HepG2 (cell line): Measurements from ENCODE around the gene PIGW. TPM values are rescaled to one million over a fixed set of nuclear protein-coding genes. Genes with fewer than 3 reads are reported as not detected.

ENCODE experiments used
- CBX1 ChIP-seq: IDR thresholded peaks from one replicate; pipeline ENCODE4 v1.6.1; 2016; ENCODE audit warnings: antibody characterized with exemption, low read depth
- GATAD1 ChIP-seq: IDR thresholded peaks from 2 replicates; pipeline ENCODE4 v1.6.1; 2016; ENCODE audit warnings: missing genetic modification reagents, missing compliant biosample characterization
- HMG20B ChIP-seq: conservative IDR thresholded peaks from 2 replicates; pipeline ENCODE4 v1.6.1; 2016; ENCODE audit warnings: missing genetic modification reagents, missing compliant biosample characterization
- IRF2 ChIP-seq: IDR thresholded peaks from 2 replicates; pipeline ENCODE4 v1.6.1; 2018; ENCODE audit warnings: missing genetic modification reagents, missing compliant biosample characterization
- KAT2B ChIP-seq: fragments of 150-350 bp; IDR thresholded peaks from 2 replicates; pipeline ENCODE4 v1.6.1; 2014; ENCODE audit warnings: low read depth, low read length, borderline replicate concordance
- KDM5B ChIP-seq: sonication (generic); formaldehyde crosslinking; IDR thresholded peaks from 2 replicates; pipeline ENCODE4 v1.4.0; 2020; ENCODE audit warnings: missing genetic modification reagents, mild to moderate bottlenecking, borderline replicate concordance
- KLF6 ChIP-seq: IDR thresholded peaks from 2 replicates; pipeline ENCODE4 v1.8.0; 2016; ENCODE audit warnings: missing biosample characterization, missing genetic modification reagents
- MED8 ChIP-seq: sonication (generic); formaldehyde crosslinking; IDR thresholded peaks from 2 replicates; pipeline ENCODE4 v1.8.1; 2023; ENCODE audit warnings: mild to moderate bottlenecking, missing genetic modification reagents; ENCODE audit not compliant: insufficient replicate concordance
- TBX2 ChIP-seq: sonication (generic); formaldehyde crosslinking; IDR thresholded peaks from 2 replicates; pipeline ENCODE4 v1.5.0; 2020; ENCODE audit warnings: missing genetic modification reagents, mild to moderate bottlenecking, borderline replicate concordance
- TMF1 ChIP-seq: sonication (generic); formaldehyde crosslinking; IDR thresholded peaks from 2 replicates; pipeline ENCODE4 v1.8.1; 2022; ENCODE audit warnings: low read depth, missing genetic modification reagents
- ZNF430 ChIP-seq: sonication (generic); formaldehyde crosslinking; IDR thresholded peaks from 2 replicates; pipeline ENCODE4 v1.9.0; 2021; ENCODE audit warnings: mild to moderate bottlenecking, missing genetic modification reagents
- ZNF510 ChIP-seq: sonication (generic); formaldehyde crosslinking; IDR thresholded peaks from 2 replicates; pipeline ENCODE4 v1.4.0; 2020; ENCODE audit warnings: low read depth, mild to moderate bottlenecking, missing genetic modification reagents
- ZNF772 ChIP-seq: sonication (generic); formaldehyde crosslinking; IDR thresholded peaks from 2 replicates; pipeline ENCODE4 v1.5.0; 2020; ENCODE audit warnings: mild to moderate bottlenecking, missing genetic modification reagents
- polyA plus RNA-seq, 8 experiments: library from polyadenylated mRNA; depleted of rRNA in 3 of 8; stranded (reverse) in 7 of 8; unstranded in 1 of 8; fragments of >200 nt; fragmentation: Illumina TruSeq in 4 of 8; extraction: Trizol in 4 of 8; gene quantifications; 2 replicates each; pipeline versions ENCODE4 v1.2.1 to v1.2.3, GENCODE V29; 2011 to 2016; ENCODE audit warnings: low read depth in 4 of 8, missing spikeins in 1 of 8, mixed read lengths in 1 of 8; ENCODE audit not compliant: insufficient read depth in 1 of 8
- total RNA-seq, 5 experiments: library from RNA; depleted of rRNA; stranded (reverse); fragments of >200 nt; fragmentation: Illumina TruSeq; extraction: Trizol; gene quantifications; 2 replicates each; pipeline ENCODE4 v1.2.3, GENCODE V29; 2016; ENCODE audit warnings: low read depth in 1 of 5
- TF ChIP-seq, protein P1 (sequence below): sonication (generic); formaldehyde crosslinking; IDR thresholded peaks from 2 replicates; pipeline ENCODE4 v1.4.0; 2020; ENCODE audit warnings: mild to moderate bottlenecking, missing genetic modification reagents
- TF ChIP-seq, protein P2 (sequence below): sonication (generic); formaldehyde crosslinking; IDR thresholded peaks from 2 replicates; pipeline ENCODE4 v1.8.0; 2022; ENCODE audit warnings: missing genetic modification reagents, low read depth, mild to moderate bottlenecking, borderline replicate concordance
- TF ChIP-seq, protein P3 (sequence below): IDR thresholded peaks from 2 replicates; pipeline ENCODE4 v1.6.1; 2012; ENCODE audit warnings: inconsistent platforms
- TF ChIP-seq, protein P4 (sequence below): sonication (generic); formaldehyde crosslinking; IDR thresholded peaks from 2 replicates; pipeline ENCODE4 v1.4.0; 2020; ENCODE audit warnings: low read depth, mild to moderate bottlenecking, missing genetic modification reagents
- TF ChIP-seq, protein P5 (sequence below): IDR thresholded peaks from 2 replicates; pipeline ENCODE4 v1.6.1; 2016; ENCODE audit warnings: mild to moderate bottlenecking, missing biosample characterization, missing genetic modification reagents

PIGW gene
- total and polyA plus RNA-seq, 2 of the 13 experiments (the other 11 are each of a cell fraction or from before 2014, with no cell fraction given) = 9.0 to 24.0 TPM

DNA sequence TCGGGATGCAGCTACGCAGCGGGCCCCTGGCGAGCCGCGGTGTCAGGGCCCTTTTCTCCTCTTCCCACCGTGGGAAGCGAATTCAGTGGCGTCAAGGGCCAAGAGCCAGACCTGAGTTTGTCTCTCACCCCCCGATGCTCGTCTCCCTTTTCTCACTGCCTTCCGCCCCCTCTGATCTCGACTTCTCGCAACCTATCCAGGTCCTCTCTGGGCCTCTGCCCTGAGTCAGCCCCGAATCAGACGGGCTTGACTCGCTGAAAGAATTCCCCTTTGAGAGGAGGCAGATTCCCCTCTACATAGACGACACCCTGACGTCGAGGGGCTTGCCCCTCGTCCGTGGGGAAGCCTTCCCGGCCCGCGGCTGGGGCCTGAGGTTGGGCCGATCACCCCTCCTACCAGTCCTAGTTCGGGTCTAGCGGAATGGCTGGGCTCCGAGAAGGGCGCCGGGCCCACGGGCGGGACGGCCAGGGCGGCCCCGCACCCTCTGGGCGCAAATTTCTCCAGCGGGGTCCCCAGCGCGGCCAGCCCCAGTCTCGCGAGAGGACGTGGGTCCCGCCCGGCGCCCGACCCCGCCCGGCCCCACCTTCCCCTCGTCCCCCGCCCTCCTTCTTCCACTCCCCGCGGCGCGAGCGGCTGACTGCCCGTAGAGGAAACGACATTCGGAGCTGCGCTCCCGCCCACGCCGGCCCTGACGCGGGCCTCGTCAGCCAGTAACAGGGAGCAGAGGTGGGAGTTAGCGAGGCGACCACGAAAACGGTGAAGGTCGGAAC, 9.7 kb downstream of the PIGW start, which contains the start of gene GGNBP2 (continued):
- TF ChIP-seq, protein P1, sequence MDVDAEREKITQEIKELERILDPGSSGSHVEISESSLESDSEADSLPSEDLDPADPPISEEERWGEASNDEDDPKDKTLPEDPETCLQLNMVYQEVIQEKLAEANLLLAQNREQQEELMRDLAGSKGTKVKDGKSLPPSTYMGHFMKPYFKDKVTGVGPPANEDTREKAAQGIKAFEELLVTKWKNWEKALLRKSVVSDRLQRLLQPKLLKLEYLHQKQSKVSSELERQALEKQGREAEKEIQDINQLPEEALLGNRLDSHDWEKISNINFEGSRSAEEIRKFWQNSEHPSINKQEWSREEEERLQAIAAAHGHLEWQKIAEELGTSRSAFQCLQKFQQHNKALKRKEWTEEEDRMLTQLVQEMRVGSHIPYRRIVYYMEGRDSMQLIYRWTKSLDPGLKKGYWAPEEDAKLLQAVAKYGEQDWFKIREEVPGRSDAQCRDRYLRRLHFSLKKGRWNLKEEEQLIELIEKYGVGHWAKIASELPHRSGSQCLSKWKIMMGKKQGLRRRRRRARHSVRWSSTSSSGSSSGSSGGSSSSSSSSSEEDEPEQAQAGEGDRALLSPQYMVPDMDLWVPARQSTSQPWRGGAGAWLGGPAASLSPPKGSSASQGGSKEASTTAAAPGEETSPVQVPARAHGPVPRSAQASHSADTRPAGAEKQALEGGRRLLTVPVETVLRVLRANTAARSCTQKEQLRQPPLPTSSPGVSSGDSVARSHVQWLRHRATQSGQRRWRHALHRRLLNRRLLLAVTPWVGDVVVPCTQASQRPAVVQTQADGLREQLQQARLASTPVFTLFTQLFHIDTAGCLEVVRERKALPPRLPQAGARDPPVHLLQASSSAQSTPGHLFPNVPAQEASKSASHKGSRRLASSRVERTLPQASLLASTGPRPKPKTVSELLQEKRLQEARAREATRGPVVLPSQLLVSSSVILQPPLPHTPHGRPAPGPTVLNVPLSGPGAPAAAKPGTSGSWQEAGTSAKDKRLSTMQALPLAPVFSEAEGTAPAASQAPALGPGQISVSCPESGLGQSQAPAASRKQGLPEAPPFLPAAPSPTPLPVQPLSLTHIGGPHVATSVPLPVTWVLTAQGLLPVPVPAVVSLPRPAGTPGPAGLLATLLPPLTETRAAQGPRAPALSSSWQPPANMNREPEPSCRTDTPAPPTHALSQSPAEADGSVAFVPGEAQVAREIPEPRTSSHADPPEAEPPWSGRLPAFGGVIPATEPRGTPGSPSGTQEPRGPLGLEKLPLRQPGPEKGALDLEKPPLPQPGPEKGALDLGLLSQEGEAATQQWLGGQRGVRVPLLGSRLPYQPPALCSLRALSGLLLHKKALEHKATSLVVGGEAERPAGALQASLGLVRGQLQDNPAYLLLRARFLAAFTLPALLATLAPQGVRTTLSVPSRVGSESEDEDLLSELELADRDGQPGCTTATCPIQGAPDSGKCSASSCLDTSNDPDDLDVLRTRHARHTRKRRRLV (CRISPR knock-in tag) = no peak
- TF ChIP-seq ZNF510 (CRISPR knock-in tag) (0 out of 2 replicates have a peak, but pooled peaks have one; percentile 36), ZNF430 (peak; percentile 53; the same call in 1 of the 2 replicates), KAT2B (no peak), MED8 (peak; percentile 66), CBX1 (peak; percentile 24), KLF6 (CRISPR knock-in tag) (peak; percentile 67; the same call in 1 of the 2 replicates), KDM5B (CRISPR knock-in tag) (peak; percentile 77; the same call in 1 of the 2 replicates), TMF1 (CRISPR knock-in tag) (peak; percentile 50), ZNF772 (CRISPR knock-in tag) (peak; percentile 67; the same call in 1 of the 2 replicates), TBX2 (CRISPR knock-in tag) (0 out of 2 replicates have a peak, but pooled peaks have one; percentile 30), IRF2 (CRISPR knock-in tag) (peak; percentile 52; the same call in 1 of the 2 replicates), HMG20B (CRISPR knock-in tag) (peak; percentile 9; the same call in 1 of the 2 replicates), GATAD1 (CRISPR knock-in tag) (peak; percentile 58; the same call in 1 of the 2 replicates)
- TF ChIP-seq, protein P2, sequence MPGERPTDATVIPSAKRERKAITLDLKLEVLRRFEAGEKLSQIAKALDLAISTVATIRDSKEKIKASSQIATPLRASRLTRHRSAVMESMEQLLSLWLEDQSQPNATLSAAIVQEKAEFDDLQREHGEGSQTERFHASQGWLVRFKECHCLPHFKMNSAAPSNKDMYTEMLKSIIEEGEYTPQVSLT (CRISPR knock-in tag) = no peak
- TF ChIP-seq, protein P3, sequence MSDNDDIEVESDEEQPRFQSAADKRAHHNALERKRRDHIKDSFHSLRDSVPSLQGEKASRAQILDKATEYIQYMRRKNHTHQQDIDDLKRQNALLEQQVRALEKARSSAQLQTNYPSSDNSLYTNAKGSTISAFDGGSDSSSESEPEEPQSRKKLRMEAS = peak; percentile 16; the same call in 1 of the 2 replicates
- TF ChIP-seq, protein P4, sequence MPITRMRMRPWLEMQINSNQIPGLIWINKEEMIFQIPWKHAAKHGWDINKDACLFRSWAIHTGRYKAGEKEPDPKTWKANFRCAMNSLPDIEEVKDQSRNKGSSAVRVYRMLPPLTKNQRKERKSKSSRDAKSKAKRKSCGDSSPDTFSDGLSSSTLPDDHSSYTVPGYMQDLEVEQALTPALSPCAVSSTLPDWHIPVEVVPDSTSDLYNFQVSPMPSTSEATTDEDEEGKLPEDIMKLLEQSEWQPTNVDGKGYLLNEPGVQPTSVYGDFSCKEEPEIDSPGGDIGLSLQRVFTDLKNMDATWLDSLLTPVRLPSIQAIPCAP (CRISPR knock-in tag) = no peak
- TF ChIP-seq, protein P5, sequence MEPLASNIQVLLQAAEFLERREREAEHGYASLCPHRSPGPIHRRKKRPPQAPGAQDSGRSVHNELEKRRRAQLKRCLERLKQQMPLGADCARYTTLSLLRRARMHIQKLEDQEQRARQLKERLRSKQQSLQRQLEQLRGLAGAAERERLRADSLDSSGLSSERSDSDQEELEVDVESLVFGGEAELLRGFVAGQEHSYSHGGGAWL (CRISPR knock-in tag) = peak; percentile 47; the same call in 1 of the 2 replicates
